ENCODE results near the gene PLEKHJ1. TPM values are rescaled to one million over a fixed set of nuclear protein-coding genes. Genes with fewer than 3 reads are reported as not detected.

PLEKHJ1 gene
- polyA plus RNA-seq, 1 donor from 2014 or later, result 219 TPM

DNA sequence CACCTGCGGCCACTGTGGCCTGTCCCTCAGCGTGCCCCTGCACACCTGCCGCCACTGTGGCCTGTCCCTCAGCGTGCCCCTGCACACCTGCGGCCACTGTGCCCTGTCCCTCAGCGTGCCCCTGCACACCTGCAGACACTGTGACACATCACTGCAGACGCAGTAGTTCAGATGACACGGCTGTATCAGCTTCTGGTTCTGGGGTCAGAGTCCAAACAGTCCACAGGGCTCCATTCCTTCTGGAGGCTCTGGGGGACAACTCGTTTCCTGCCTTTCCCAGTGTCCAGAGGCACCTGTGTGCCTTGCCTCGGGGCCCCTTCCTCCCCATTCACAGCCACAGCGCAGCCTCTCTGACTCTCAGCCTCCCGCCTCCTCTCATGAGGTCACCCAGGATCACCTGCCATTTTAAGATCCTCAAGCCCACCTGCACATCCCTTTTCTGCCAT lies 6.0 kb upstream of the PLEKHJ1 start:
- Histone ChIP-seq H3K36me3 (ENCODE audit: insufficient read depth, low read length) (no peaks in the 10 kb centered on the region), H3K9ac (ENCODE audit: low read length) (no peak overlapping the region), H3K4me3 (ENCODE audit: low read length) (no peak overlapping the region), H3K27me3 (ENCODE audit: insufficient read depth, low read depth, low read length) (no peaks in the 10 kb centered on the region), H4K20me1 (ENCODE audit: insufficient read depth) (no peaks in the 10 kb centered on the region), H3F3A (ENCODE audit: insufficient read depth, low read length, poor library complexity, severe bottlenecking) (no peaks in the 10 kb centered on the region), H3K79me2 (replicated peaks; ENCODE audit: insufficient read depth, low read length) (peaks cover 59% of the 10 kb centered on the region), H3K9me2 (ENCODE audit: insufficient read depth, low read length) (no peaks in the 10 kb centered on the region), H3K9me3 (ENCODE audit: low read length) (no peaks in the 10 kb centered on the region), H3K4me2 (ENCODE audit: low read length) (no peak overlapping the region), H3K27ac (ENCODE audit: low read length) (no peak overlapping the region), H2AFZ (ENCODE audit: low read depth, low read length) (no peak overlapping the region)
- TF ChIP-seq CTCF (IDR thresholded peaks at IDR 0.05; ENCODE audit: poor library complexity, severe bottlenecking), result no peak
- TF ChIP-seq POLR2AphosphoS5 (IDR thresholded peaks at IDR 0.05), result no peak
- no peak for TF ChIP-seq RAD21 (conservative IDR thresholded peaks at IDR 0.05)
- TF ChIP-seq SMC3 (conservative IDR thresholded peaks at IDR 0.05; ENCODE audit: poor library complexity), result no peak
- no peak for TF ChIP-seq EP300 (conservative IDR thresholded peaks at IDR 0.05; ENCODE audit: poor library complexity, severe bottlenecking)
- no peak for TF ChIP-seq TAF1 (IDR thresholded peaks at IDR 0.05; ENCODE audit: low read depth)
- no peak for TF ChIP-seq EZH2 (IDR thresholded peaks at IDR 0.05; ENCODE audit: borderline replicate concordance, insufficient read depth, low read length, poor library complexity, severe bottlenecking)
- no peak for TF ChIP-seq MXI1 (conservative IDR thresholded peaks at IDR 0.05; ENCODE audit: poor library complexity, severe bottlenecking)
- TF ChIP-seq, protein P1, sequence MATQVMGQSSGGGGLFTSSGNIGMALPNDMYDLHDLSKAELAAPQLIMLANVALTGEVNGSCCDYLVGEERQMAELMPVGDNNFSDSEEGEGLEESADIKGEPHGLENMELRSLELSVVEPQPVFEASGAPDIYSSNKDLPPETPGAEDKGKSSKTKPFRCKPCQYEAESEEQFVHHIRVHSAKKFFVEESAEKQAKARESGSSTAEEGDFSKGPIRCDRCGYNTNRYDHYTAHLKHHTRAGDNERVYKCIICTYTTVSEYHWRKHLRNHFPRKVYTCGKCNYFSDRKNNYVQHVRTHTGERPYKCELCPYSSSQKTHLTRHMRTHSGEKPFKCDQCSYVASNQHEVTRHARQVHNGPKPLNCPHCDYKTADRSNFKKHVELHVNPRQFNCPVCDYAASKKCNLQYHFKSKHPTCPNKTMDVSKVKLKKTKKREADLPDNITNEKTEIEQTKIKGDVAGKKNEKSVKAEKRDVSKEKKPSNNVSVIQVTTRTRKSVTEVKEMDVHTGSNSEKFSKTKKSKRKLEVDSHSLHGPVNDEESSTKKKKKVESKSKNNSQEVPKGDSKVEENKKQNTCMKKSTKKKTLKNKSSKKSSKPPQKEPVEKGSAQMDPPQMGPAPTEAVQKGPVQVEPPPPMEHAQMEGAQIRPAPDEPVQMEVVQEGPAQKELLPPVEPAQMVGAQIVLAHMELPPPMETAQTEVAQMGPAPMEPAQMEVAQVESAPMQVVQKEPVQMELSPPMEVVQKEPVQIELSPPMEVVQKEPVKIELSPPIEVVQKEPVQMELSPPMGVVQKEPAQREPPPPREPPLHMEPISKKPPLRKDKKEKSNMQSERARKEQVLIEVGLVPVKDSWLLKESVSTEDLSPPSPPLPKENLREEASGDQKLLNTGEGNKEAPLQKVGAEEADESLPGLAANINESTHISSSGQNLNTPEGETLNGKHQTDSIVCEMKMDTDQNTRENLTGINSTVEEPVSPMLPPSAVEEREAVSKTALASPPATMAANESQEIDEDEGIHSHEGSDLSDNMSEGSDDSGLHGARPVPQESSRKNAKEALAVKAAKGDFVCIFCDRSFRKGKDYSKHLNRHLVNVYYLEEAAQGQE (IDR thresholded peaks at IDR 0.05; ENCODE audit: borderline replicate concordance), result no peak

DNA sequence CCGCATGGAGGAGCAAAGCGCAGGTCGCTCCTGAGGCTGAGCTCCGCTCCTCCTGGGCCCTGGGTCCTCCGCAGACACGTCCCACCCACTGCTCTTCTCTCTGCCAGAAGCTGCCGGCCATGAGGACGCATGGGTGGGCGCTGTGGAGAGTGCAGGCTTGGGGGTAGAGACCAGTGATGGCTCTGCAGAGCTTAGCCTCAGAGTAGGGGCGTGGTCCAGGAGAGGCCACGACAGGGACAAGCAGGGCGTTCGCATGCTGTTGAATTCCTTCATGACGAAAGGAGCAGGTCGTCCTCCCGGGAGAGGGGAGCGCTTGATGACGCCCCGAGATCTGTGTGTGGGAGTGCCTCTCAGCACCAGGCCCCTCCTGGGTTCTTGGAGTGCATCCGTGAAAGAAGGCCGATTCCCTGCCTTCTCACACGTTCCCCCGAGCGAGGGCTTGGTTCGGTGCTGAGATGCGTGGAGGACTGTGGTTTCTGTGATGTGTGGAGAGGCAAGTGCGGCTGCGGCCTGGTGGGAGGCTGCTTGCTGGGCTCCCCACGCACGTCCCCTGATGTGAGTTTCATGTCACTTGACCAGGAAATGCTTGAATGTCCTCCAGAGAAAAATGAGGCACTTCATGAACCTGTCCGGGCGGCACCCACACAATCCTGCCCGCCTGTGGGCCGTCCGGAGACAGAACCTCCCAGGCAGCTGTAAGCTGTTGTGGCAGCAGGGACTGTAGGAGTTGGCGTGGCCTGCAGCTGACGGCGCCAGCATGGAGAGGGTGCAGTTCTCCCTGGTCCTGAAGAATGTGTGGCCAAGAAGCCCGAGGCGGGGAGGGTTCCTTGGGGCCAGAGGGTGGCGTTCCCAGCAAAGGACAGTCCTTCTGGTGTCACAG lies 5.0 kb upstream of the PLEKHJ1 start:
- no peaks in the 10 kb centered on the region for H3K9me2 ChIP-seq (ENCODE audit: insufficient read depth, low read length)
- peak overlapping the region; percentile 94 for H3K4me3 ChIP-seq (ENCODE audit: low read length)
- no peak overlapping the region for H3K9ac ChIP-seq (ENCODE audit: low read length)
- H3K9me3 ChIP-seq (ENCODE audit: low read length), result no peaks in the 10 kb centered on the region
- H3K79me2 ChIP-seq (replicated peaks; ENCODE audit: insufficient read depth, low read length), result peaks cover 61% of the 10 kb centered on the region
- H3K27me3 ChIP-seq (ENCODE audit: insufficient read depth, low read depth, low read length), result no peaks in the 10 kb centered on the region
- H4K20me1 ChIP-seq (ENCODE audit: insufficient read depth), result no peaks in the 10 kb centered on the region
- H3K36me3 ChIP-seq (ENCODE audit: insufficient read depth, low read length), result no peaks in the 10 kb centered on the region
- H3K27ac ChIP-seq (ENCODE audit: low read length), result no peak overlapping the region
- TF ChIP-seq RAD21 (conservative IDR thresholded peaks at IDR 0.05), result no peak
- TF ChIP-seq, protein P1 (IDR thresholded peaks at IDR 0.05; ENCODE audit: borderline replicate concordance), result no peak
- TF ChIP-seq MXI1 (conservative IDR thresholded peaks at IDR 0.05; ENCODE audit: poor library complexity, severe bottlenecking), result no peak
- no peak for TF ChIP-seq EP300 (conservative IDR thresholded peaks at IDR 0.05; ENCODE audit: poor library complexity, severe bottlenecking)
- TF ChIP-seq EZH2 (IDR thresholded peaks at IDR 0.05; ENCODE audit: borderline replicate concordance, insufficient read depth, low read length, poor library complexity, severe bottlenecking), result no peak
- no peak for TF ChIP-seq SMC3 (conservative IDR thresholded peaks at IDR 0.05; ENCODE audit: poor library complexity)
- no peak for TF ChIP-seq CTCF (IDR thresholded peaks at IDR 0.05; ENCODE audit: poor library complexity, severe bottlenecking)
- no peak for TF ChIP-seq TAF1 (IDR thresholded peaks at IDR 0.05; ENCODE audit: low read depth)
- no peak for TF ChIP-seq POLR2AphosphoS5 (IDR thresholded peaks at IDR 0.05)
- H3K4me2 ChIP-seq (ENCODE audit: low read length), result no peak overlapping the region
- no peaks in the 10 kb centered on the region for H3F3A ChIP-seq (ENCODE audit: insufficient read depth, low read length, poor library complexity, severe bottlenecking)
- no peak overlapping the region for H2AFZ ChIP-seq (ENCODE audit: low read depth, low read length)

All from neural cell (in vitro differentiated cells).